ENCODE results near the gene MTMR8.

DNA sequence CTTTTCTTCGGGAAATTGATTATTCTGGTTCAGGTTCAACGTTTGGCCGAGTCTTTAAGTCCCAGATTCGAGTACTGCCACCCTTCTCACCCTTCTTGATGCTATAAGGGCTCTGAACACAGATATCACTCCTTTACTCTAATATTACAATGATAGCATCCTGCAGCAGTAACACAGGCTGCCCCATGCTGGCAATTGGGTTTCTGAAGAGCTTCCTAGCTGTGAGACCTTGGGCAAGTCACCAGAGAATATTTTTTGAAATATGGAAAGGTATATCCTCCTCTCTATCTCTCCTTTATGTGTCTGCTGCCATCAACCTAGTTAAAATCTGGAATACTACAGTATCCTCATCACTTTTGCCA lies 297 bp upstream of the MTMR8 start:
- TF ChIP-seq POLR2AphosphoS5 (IDR thresholded peaks at IDR 0.05) = no peak
- no peak for TF ChIP-seq POLR2A (IDR thresholded peaks at IDR 0.05)
- no peak for TF ChIP-seq CTCF (IDR thresholded peaks at IDR 0.05)

Measured in suprapubic skin (tissue), 4 donors.